CD14-positive monocyte (primary cell): ENCODE data around the gene CFAP61. TPM values are rescaled to one million over a fixed set of nuclear protein-coding genes. Genes with fewer than 3 reads are reported as not detected.
A peak's percentile ranks its signal among the peaks of the same experiment; 100 is the strongest.

Experiments used
- DNase-seq, 3 donors: peaks; one replicate each; pipeline ENCODE4 v3.0.0-alpha.2; 2011 to 2022
- H2AFZ ChIP-seq: 2 replicates; pipeline ENCODE4 v1.6.0; 2012; ENCODE audit warnings: mild to moderate bottlenecking, low read depth, low read length, inconsistent platforms; ENCODE audit not compliant: insufficient read depth, poor library complexity, severe bottlenecking
- H3K27ac ChIP-seq, 2 donors: 1 replicate in 1 of 2; 2 replicates in 1 of 2; pipeline ENCODE4 v1.5.1; 2012 to 2013; ENCODE audit warnings: low read length in 2 of 2, control low read depth in 1 of 2, inconsistent platforms in 1 of 2, low read depth in 1 of 2, mild to moderate bottlenecking in 1 of 2
- H3K27me3 ChIP-seq, 2 donors: one replicate each; pipeline versions ENCODE4 v1.6.0 to v1.6.1; 2011 to 2013; ENCODE audit warnings: low read length in 2 of 2; ENCODE audit not compliant: control insufficient read depth in 2 of 2, insufficient read depth in 2 of 2
- H3K36me3 ChIP-seq, 2 donors: replicated peaks in 1 of 2; 1 replicate in 1 of 2; 2 replicates in 1 of 2; pipeline versions ENCODE4 v1.5.1 to v1.6.1; 2012 to 2013; ENCODE audit warnings: low read length in 2 of 2, control low read depth in 1 of 2, inconsistent platforms in 1 of 2, mild to moderate bottlenecking in 1 of 2; ENCODE audit not compliant: insufficient read depth in 2 of 2, control insufficient read depth in 1 of 2
- H3K4me1 ChIP-seq, 2 donors: 1 replicate in 1 of 2; 2 replicates in 1 of 2; pipeline versions ENCODE4 v1.5.1 to v1.6.1; 2012 to 2013; ENCODE audit warnings: low read length in 2 of 2, control low read depth in 1 of 2, inconsistent platforms in 1 of 2, mild to moderate bottlenecking in 1 of 2, moderate library complexity in 1 of 2; ENCODE audit not compliant: insufficient read depth in 2 of 2, control insufficient read depth in 1 of 2
- H3K4me2 ChIP-seq: replicated peaks from 2 replicates; pipeline ENCODE3; 2012; ENCODE audit warnings: low read length, moderate library complexity, mild to moderate bottlenecking; ENCODE audit not compliant: poor library complexity, severe bottlenecking; ENCODE audit errors: extremely low read depth
- H3K4me3 ChIP-seq, 3 experiments: fragments of 200-600 bp in 1 of 3; sonication (generic) in 1 of 3; replicated peaks in 1 of 3; 1 replicate in 2 of 3; 2 replicates in 1 of 3; pipeline ENCODE4 v1.5.1; 2011 to 2013; ENCODE audit warnings: low read length in 3 of 3, mild to moderate bottlenecking in 3 of 3, control low read depth in 2 of 3, low read depth in 2 of 3, inconsistent platforms in 1 of 3, moderate library complexity in 1 of 3
- H3K79me2 ChIP-seq: 2 replicates; pipeline ENCODE4 v1.6.0; 2012; ENCODE audit warnings: mild to moderate bottlenecking, control low read depth, inconsistent platforms, low read length, moderate library complexity; ENCODE audit not compliant: insufficient read depth
- H3K9ac ChIP-seq: 2 replicates; pipeline ENCODE4 v1.6.0; 2017; ENCODE audit warnings: low read length, mild to moderate bottlenecking; ENCODE audit not compliant: insufficient read depth, poor library complexity, severe bottlenecking
- H3K9me3 ChIP-seq, 2 donors: replicated peaks in 1 of 2; 1 replicate in 1 of 2; 2 replicates in 1 of 2; pipeline versions ENCODE4 v1.5.1 to v1.6.1; 2012 to 2013; ENCODE audit warnings: low read length in 2 of 2, control low read depth in 1 of 2; ENCODE audit not compliant: control insufficient read depth in 1 of 2, insufficient read depth in 1 of 2
- H4K20me1 ChIP-seq: 2 replicates; pipeline ENCODE4 v1.6.0; 2012; ENCODE audit warnings: mild to moderate bottlenecking, low read length, control low read depth, moderate library complexity; ENCODE audit not compliant: insufficient read depth
- H3K27ac Mint-ChIP-seq, 7 donors: one replicate each; pipeline ENCODE4 v1.8.0; 2020; ENCODE audit warnings: mild to moderate bottlenecking in 7 of 7, mixed read lengths in 7 of 7, moderate library complexity in 6 of 7, inconsistent platforms in 2 of 7
- H3K27me3 Mint-ChIP-seq, 3 donors: one replicate each; pipeline ENCODE4 v1.8.0; 2021 to 2022; ENCODE audit warnings: low read depth in 3 of 3, mild to moderate bottlenecking in 3 of 3, mixed read lengths in 3 of 3, moderate library complexity in 3 of 3, inconsistent platforms in 1 of 3
- H3K36me3 Mint-ChIP-seq, 2 donors: one replicate each; pipeline ENCODE4 v1.8.0; 2020; ENCODE audit warnings: mixed read lengths in 2 of 2, inconsistent platforms in 1 of 2, mild to moderate bottlenecking in 1 of 2
- H3K4me1 Mint-ChIP-seq: one replicate; pipeline ENCODE4 v1.8.0; 2020; ENCODE audit warnings: mild to moderate bottlenecking, mixed read lengths
- H3K4me3 Mint-ChIP-seq, 2 donors: one replicate each; pipeline ENCODE4 v1.8.0; 2020; ENCODE audit warnings: mild to moderate bottlenecking in 2 of 2, mixed read lengths in 2 of 2, moderate library complexity in 1 of 2
- H3K9me3 Mint-ChIP-seq, 7 donors: one replicate each; pipeline ENCODE4 v1.8.0; 2020 to 2022; ENCODE audit warnings: mixed read lengths in 7 of 7, mild to moderate bottlenecking in 6 of 7, moderate library complexity in 6 of 7, inconsistent platforms in 2 of 7
- WGBS: methylation state at CpG from one replicate; pipeline ENCODE4 v1.1.5; 2013; ENCODE audit warnings: missing lambda C conversion rate; ENCODE audit not compliant: insufficient coverage; 5-methylcytosine and 5-hydroxymethylcytosine counted together
- intact Hi-C, 2 donors: fragments of 100-400 bp; cut with micrococcal nuclease; formaldehyde crosslinking; loops; one replicate each; pipeline versions ENCODE4 v1.15.0 to v1.15.1; 2023
- polyA plus RNA-seq, 3 donors: library from polyadenylated mRNA; depleted of rRNA in 1 of 3; unstranded in 2 of 3; stranded (reverse) in 1 of 3; fragments of 300-500 nt in 2 of 3; fragments of >200 nt in 1 of 3; fragmentation: Illumina TruSeq in 2 of 3; gene quantifications; 1 replicate in 2 of 3; 2 replicates in 1 of 3; pipeline ENCODE4 v1.2.3, GENCODE V29; 2012 to 2021
- TF ChIP-seq, protein P1 (sequence below): fragments of 200-600 bp; IDR thresholded peaks from one replicate; pipeline ENCODE4 v1.8.0; 2022; ENCODE audit warnings: antibody characterized with exemption, mild to moderate bottlenecking

Gene CFAP61
- polyA plus RNA-seq, 3 donors: not detected

GRCh38 chr20:20094410-20094809, 42.1 kb downstream of the CFAP61 start:
- Mint-ChIP-seq H3K9me3 (peaks cover 0 to 3% (median 0%) of the 10 kb centered on the region in 7 donors), H3K4me1 (no peaks in the 10 kb centered on the region), H3K27me3 (peaks cover 4 to 8% (median 6%) of the 10 kb centered on the region in 3 donors), H3K36me3 (no peaks in the 10 kb centered on the region), H3K27ac (peak overlapping the region in 1 of 7 donors; percentile 76), H3K4me3 (no peak overlapping the region)
- Histone ChIP-seq H3K4me3 (no peak overlapping the region), H3K27me3 (no peaks in the 10 kb centered on the region), H3K4me2 (no peak overlapping the region), H3K27ac (no peak overlapping the region), H3K9me3 (no peaks in the 10 kb centered on the region), H3K4me1 (no peaks in the 10 kb centered on the region), H3K9ac (no peak overlapping the region), H3K36me3 (no peaks in the 10 kb centered on the region), H3K79me2 (no peaks in the 10 kb centered on the region), H2AFZ (no peak overlapping the region), H4K20me1 (no peaks in the 10 kb centered on the region)
- 92% methylated on average over 2 of the region's 6 CpGs for WGBS
- no peak for DNase-seq
- intact Hi-C loops: no loop called here
- TF ChIP-seq, protein P1, sequence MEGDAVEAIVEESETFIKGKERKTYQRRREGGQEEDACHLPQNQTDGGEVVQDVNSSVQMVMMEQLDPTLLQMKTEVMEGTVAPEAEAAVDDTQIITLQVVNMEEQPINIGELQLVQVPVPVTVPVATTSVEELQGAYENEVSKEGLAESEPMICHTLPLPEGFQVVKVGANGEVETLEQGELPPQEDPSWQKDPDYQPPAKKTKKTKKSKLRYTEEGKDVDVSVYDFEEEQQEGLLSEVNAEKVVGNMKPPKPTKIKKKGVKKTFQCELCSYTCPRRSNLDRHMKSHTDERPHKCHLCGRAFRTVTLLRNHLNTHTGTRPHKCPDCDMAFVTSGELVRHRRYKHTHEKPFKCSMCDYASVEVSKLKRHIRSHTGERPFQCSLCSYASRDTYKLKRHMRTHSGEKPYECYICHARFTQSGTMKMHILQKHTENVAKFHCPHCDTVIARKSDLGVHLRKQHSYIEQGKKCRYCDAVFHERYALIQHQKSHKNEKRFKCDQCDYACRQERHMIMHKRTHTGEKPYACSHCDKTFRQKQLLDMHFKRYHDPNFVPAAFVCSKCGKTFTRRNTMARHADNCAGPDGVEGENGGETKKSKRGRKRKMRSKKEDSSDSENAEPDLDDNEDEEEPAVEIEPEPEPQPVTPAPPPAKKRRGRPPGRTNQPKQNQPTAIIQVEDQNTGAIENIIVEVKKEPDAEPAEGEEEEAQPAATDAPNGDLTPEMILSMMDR: no peak

DNA sequence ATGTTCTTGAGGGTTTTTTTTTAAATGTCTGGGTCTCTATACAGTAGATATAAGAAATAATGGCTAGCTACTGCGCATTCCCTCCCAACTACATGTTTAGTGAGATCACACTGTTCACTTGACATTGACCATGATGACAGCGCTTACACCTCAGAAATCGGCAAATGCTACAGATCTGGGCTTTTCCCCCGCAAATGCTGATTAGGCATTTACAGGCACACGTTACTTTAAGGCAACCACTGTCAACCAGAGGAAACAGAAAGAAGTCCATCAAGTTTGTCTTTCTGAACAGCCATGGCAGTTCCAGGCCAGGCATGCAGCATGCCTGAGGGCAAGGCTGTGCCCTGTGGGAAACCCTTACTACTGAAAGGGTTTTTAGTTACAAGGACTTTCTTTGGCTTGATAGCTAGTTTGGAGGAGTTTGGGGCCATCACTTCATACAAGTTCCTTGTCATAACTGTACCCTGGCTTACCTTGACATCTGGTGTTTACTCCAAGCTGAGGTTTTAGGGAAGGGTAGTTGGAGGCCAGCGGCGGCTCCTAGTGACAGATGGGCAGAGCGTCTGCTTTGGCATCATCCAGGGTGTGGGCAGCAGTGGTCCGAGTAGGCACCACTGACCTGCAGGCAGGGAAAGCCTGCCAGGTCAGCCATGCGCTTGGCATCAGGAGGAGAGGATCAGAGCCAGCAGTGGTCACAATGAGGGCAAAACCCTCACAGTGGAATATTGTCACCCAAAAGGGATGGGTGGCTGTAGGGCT, 43.0 kb downstream of the CFAP61 start:
- H3K4me3 ChIP-seq: no peak overlapping the region
- Mint-ChIP-seq H3K9me3 (peaks cover 0 to 3% (median 0%) of the 10 kb centered on the region in 7 donors), H3K4me1 (no peaks in the 10 kb centered on the region), H3K27ac (no peak overlapping the region), H3K36me3 (no peaks in the 10 kb centered on the region), H3K27me3 (peaks cover 4 to 8% (median 4%) of the 10 kb centered on the region in 3 donors), H3K4me3 (no peak overlapping the region)
- intact Hi-C loops: no loop called here
- no peaks in the 10 kb centered on the region for H3K9me3 ChIP-seq
- no peak overlapping the region for H2AFZ ChIP-seq
- TF ChIP-seq, protein P1: no peak
- H3K79me2 ChIP-seq: no peaks in the 10 kb centered on the region
- no peak for DNase-seq
- no peaks in the 10 kb centered on the region for H3K27me3 ChIP-seq
- H3K27ac ChIP-seq: no peak overlapping the region
- no peaks in the 10 kb centered on the region for H4K20me1 ChIP-seq
- no peak overlapping the region for H3K9ac ChIP-seq
- H3K36me3 ChIP-seq: no peaks in the 10 kb centered on the region
- WGBS: 97% methylated on average over 8 of the region's 10 CpGs
- no peak overlapping the region for H3K4me2 ChIP-seq
- H3K4me1 ChIP-seq: no peaks in the 10 kb centered on the region
